HG03439 (cell line): Measurements from ENCODE around the gene SPIRE2.
"Not testable (repeated sequence)": the region's sequence is repeated elsewhere in the genome, so short reads cannot be mapped to it uniquely, and the experiment has no call there.

Experiments
- ATAC-seq: cut with Tn5 transposase; IDR thresholded peaks from one replicate; pipeline ENCODE4 v1.9.1; 2021; ENCODE audit warnings: mild to moderate bottlenecking, moderate library complexity; ENCODE audit not compliant: unreplicated experiment

The SPIRE2 gene

GRCh38 chr16:89912143-89912542 is 83.9 kb downstream of the SPIRE2 start:
- no peak for ATAC-seq

- no peak for ATAC-seq
These were observed 84.4 kb downstream of the SPIRE2 start for GRCh38 chr16:89912627-89913026.

- no peak for ATAC-seq
These were observed 85.4 kb downstream of the SPIRE2 start for GRCh38 chr16:89913408-89914387.

GRCh38 chr16:89914642-89915285 is 86.5 kb downstream of the SPIRE2 start:
- not testable (repeated sequence) for ATAC-seq

GRCh38 chr16:89915303-89916232 is 87.3 kb downstream of the SPIRE2 start:
- no peak for ATAC-seq

GRCh38 chr16:89917773-89918452 is 89.6 kb downstream of the SPIRE2 start:
- peak; percentile 60 for ATAC-seq

- ATAC-seq: no peak
These were observed 90.4 kb downstream of the SPIRE2 start, which contains the start of gene MC1R for GRCh38 chr16:89918453-89919347. MC1R (plus strand) TSS chr16:89918862; CDS start chr16:89919259, 397 bp downstream.

DNA sequence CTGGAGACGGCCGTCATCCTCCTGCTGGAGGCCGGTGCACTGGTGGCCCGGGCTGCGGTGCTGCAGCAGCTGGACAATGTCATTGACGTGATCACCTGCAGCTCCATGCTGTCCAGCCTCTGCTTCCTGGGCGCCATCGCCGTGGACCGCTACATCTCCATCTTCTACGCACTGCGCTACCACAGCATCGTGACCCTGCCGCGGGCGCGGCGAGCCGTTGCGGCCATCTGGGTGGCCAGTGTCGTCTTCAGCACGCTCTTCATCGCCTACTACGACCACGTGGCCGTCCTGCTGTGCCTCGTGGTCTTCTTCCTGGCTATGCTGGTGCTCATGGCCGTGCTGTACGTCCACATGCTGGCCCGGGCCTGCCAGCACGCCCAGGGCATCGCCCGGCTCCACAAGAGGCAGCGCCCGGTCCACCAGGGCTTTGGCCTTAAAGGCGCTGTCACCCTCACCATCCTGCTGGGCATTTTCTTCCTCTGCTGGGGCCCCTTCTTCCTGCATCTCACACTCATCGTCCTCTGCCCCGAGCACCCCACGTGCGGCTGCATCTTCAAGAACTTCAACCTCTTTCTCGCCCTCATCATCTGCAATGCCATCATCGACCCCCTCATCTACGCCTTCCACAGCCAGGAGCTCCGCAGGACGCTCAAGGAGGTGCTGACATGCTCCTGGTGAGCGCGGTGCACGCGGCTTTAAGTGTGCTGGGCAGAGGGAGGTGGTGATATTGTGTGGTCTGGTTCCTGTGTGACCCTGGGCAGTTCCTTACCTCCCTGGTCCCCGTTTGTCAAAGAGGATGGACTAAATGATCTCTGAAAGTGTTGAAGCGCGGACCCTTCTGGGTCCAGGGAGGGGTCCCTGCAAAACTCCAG is 91.5 kb downstream of the SPIRE2 start:
- no peak for ATAC-seq

DNA sequence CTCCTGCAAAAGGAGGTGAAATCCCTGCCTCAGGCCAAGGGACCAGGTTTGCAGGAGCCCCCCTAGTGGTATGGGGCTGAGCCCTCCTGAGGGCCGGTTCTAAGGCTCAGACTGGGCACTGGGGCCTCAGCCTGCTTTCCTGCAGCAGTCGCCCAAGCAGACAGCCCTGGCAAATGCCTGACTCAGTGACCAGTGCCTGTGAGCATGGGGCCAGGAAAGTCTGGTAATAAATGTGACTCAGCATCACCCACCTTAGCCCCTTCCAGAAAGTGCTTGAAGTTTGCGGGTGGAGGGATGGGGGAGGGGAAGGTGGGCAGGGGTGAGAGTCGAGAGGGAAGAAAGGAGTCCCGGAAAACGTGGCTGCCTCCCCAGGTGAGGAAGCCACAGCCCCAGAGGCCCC is 92.4 kb downstream of the SPIRE2 start:
- no peak for ATAC-seq
